ENCODE data around the gene EMC9.

DNA sequence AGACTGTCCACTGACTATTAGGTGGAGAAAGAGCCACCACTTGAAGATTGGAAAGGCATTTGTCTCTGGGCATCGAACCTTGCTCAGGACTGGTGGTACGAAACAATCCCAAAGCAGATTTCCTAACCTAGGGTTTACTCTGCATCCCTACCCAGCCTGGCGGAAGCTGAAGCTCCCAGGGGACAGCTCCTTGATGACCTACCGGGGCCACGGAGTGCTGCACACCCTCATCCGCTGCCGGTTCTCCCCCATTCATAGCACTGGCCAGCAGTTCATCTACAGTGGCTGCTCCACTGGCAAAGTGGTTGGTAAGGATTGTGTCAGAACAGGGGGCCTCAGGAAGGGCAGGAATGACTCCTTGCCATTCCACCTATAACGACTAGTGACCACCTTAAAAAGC is 20.2 kb downstream of the EMC9 start:
- TF ChIP-seq, protein P1, sequence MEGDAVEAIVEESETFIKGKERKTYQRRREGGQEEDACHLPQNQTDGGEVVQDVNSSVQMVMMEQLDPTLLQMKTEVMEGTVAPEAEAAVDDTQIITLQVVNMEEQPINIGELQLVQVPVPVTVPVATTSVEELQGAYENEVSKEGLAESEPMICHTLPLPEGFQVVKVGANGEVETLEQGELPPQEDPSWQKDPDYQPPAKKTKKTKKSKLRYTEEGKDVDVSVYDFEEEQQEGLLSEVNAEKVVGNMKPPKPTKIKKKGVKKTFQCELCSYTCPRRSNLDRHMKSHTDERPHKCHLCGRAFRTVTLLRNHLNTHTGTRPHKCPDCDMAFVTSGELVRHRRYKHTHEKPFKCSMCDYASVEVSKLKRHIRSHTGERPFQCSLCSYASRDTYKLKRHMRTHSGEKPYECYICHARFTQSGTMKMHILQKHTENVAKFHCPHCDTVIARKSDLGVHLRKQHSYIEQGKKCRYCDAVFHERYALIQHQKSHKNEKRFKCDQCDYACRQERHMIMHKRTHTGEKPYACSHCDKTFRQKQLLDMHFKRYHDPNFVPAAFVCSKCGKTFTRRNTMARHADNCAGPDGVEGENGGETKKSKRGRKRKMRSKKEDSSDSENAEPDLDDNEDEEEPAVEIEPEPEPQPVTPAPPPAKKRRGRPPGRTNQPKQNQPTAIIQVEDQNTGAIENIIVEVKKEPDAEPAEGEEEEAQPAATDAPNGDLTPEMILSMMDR (IDR thresholded peaks at IDR 0.05) = no peak
- no peak for TF ChIP-seq POLR2A (IDR thresholded peaks at IDR 0.05)
